ENCODE results near the gene SPNS3.

SPNS3 gene

DNA sequence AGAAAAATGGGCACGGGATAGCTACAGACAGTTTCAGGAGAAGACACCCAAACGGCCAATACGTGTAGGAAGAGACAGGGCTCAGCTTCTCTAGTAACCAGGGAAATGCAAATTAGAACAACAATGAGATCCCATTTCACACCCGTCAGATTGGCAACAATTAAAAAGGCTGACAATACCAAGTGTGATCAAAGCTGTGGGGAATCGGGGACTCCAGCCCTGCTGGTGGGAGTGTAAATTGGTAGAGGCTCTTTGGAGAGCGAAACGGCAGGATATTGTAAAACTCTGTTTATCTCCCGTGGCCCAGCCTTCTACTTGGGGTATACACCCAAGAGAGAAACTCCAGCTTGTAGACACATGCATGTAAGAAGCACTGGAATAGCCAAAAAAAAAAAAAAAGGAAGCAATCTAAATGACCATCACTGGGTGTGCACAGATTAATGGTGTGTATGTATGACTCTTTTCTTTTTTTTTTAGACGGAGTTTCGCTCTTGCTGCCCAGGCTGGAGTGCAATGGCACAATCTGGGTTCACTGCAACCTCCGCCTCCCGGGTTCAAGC lies 93.9 kb downstream of the SPNS3 start:
- Histone ChIP-seq H3K36me3 (ENCODE audit: control insufficient read depth in 2 of 2, insufficient read depth in 2 of 2, low read length in 2 of 2) (no peaks in the 10 kb centered on the region), H3K27me3 (ENCODE audit: control insufficient read depth in 2 of 2, insufficient read depth in 2 of 2, low read length in 2 of 2) (no peaks in the 10 kb centered on the region), H3K4me3 (ENCODE audit: low read length in 2 of 2) (no peak overlapping the region), H3K27ac (ENCODE audit: low read depth in 2 of 2, low read length in 2 of 2) (no peak overlapping the region), H3K9ac (ENCODE audit: low read depth in 1 of 2, low read length in 2 of 2) (no peak overlapping the region), H3K4me1 (ENCODE audit: control insufficient read depth in 2 of 2, insufficient read depth in 2 of 2, low read length in 2 of 2) (no peaks in the 10 kb centered on the region), H3K9me3 (ENCODE audit: control insufficient read depth in 2 of 2, low read length in 2 of 2) (no peaks in the 10 kb centered on the region)

DNA sequence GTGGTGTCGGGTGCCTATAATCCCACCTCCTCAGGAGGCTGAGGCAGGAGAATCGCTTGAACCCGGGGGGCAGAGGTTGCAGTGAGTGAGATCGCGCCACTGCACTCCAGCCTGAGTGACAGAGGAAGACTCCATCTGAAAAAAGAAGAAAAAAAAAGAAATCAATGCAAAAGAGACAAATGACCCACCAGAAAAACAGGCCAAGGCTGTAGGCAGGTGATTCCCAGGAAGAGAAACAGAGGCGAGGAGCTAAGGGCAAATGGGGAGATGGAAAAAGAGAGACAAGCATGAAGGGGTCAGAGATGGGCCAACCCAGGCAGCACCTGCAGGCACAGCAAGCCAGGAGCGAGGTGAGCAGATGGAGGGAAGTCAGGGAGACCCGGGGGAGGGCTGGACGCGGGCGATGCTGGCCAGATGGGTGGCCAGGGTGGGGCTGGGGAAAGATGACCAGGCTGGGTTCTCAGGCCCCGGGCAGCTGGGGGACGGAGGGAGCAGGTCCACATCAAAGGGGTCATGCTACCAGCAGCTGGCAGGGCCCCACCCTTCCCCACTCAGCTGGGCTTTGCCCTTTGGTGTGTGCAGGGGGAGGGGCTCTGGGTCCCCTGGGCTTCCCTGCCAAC lies 95.9 kb downstream of the SPNS3 start:
- H3K36me3 ChIP-seq (ENCODE audit: control insufficient read depth in 2 of 2, insufficient read depth in 2 of 2, low read length in 2 of 2), result no peaks in the 10 kb centered on the region
- H3K9me3 ChIP-seq (ENCODE audit: control insufficient read depth in 2 of 2, low read length in 2 of 2), result no peaks in the 10 kb centered on the region
- no peak overlapping the region for H3K9ac ChIP-seq (ENCODE audit: low read depth in 1 of 2, low read length in 2 of 2)
- H3K4me3 ChIP-seq (ENCODE audit: low read length in 2 of 2), result no peak overlapping the region
- H3K27me3 ChIP-seq (ENCODE audit: control insufficient read depth in 2 of 2, insufficient read depth in 2 of 2, low read length in 2 of 2), result no peaks in the 10 kb centered on the region
- no peak overlapping the region for H3K27ac ChIP-seq (ENCODE audit: low read depth in 2 of 2, low read length in 2 of 2)
- H3K4me1 ChIP-seq (ENCODE audit: control insufficient read depth in 2 of 2, insufficient read depth in 2 of 2, low read length in 2 of 2), result peaks cover 2 to 5% of the 10 kb centered on the region in 2 donors

DNA sequence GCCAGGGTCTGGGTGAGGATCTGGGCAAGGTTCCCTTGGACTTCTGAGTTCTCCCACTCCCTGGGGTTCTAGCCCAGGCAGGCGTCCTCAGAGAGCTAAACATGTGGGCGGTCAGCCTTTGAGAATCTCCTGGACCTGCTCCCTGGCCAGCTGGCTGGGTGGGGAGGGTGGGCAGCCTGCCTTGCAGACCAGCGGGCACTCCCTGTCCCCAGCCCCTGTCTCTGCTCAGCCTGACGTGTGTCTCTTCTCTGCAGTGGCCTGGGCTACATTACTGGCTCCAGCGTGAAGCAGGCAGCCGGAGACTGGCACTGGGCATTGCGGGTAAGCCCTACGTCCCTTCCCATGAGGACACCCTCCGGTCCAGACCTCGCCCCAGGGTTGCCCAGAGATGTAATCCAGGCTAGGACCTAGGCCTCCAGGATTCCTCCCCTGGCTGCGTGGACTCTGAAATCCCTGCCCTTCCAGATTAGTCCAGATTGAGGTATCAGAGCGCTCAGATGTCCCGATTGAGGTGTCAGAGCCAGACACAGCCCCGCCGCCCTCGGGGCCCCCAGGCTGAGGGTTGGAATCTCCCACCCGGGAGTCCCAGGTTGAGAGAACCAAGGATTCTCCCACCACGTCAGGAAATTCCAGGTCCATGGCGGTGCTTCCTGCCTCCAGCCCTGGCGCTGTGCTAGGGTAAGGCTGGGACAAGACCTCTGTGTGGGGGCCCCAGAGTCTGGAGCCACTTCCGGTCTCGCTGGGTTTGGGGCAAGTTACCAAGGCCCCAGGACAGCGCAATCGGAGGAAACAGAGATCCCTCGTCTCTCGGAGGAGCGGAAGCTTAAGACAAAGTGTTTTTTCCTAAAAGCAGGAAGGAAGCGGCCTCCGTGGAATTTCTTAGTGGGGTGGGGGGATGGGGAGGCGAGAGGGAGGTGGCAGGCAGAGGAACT lies 97.3 kb downstream of the SPNS3 start:
- peaks cover 3 to 7% of the 10 kb centered on the region in 2 donors for H3K4me1 ChIP-seq (ENCODE audit: control insufficient read depth in 2 of 2, insufficient read depth in 2 of 2, low read length in 2 of 2)
- H3K4me3 ChIP-seq (ENCODE audit: low read length in 2 of 2), result no peak overlapping the region
- no peak overlapping the region for H3K27ac ChIP-seq (ENCODE audit: low read depth in 2 of 2, low read length in 2 of 2)
- H3K36me3 ChIP-seq (ENCODE audit: control insufficient read depth in 2 of 2, insufficient read depth in 2 of 2, low read length in 2 of 2), result no peaks in the 10 kb centered on the region
- H3K9ac ChIP-seq (ENCODE audit: low read depth in 1 of 2, low read length in 2 of 2), result no peak overlapping the region
- H3K27me3 ChIP-seq (ENCODE audit: control insufficient read depth in 2 of 2, insufficient read depth in 2 of 2, low read length in 2 of 2), result no peaks in the 10 kb centered on the region
- H3K9me3 ChIP-seq (ENCODE audit: control insufficient read depth in 2 of 2, low read length in 2 of 2), result no peaks in the 10 kb centered on the region

DNA sequence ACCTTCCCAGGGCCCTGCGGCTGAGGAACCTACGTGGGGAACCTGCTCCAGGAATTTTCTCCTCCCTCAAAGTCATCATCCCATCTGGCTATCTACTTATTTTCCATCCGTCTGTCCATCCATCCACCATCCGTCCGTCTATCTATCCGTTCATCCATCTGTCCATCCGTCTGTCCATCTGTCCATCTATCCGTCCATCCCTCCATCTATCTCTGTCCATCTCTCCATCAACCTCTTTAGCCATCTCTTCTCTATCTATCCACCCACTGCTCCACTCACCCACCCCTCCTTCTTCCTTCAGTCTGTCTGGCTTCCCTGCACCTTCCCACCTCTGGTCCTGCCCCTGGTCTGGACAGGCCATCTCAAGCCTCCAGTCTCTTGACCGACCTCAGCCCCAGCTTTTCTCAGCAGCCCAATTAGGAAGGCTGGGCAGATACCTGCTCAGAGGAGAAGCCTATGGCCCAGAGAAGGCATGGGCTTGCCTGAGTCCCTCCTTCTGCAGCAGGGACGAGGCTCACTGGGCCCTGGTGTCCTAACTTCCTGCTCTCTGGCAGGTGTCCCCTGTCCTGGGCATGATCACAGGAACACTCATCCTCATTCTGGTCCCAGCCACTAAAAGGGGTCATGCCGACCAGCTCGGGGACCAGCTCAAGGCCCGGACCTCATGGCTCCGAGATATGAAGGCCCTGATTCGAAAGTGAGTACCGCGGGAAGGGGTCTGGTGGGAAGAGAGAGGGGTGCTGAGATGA lies 98.4 kb downstream of the SPNS3 start:
- Histone ChIP-seq H3K9ac (ENCODE audit: low read depth in 1 of 2, low read length in 2 of 2) (no peak overlapping the region), H3K4me1 (ENCODE audit: control insufficient read depth in 2 of 2, insufficient read depth in 2 of 2, low read length in 2 of 2) (peaks cover 7 to 14% of the 10 kb centered on the region in 2 donors), H3K27ac (ENCODE audit: low read depth in 2 of 2, low read length in 2 of 2) (no peak overlapping the region), H3K4me3 (ENCODE audit: low read length in 2 of 2) (no peak overlapping the region), H3K27me3 (ENCODE audit: control insufficient read depth in 2 of 2, insufficient read depth in 2 of 2, low read length in 2 of 2) (no peaks in the 10 kb centered on the region), H3K9me3 (ENCODE audit: control insufficient read depth in 2 of 2, low read length in 2 of 2) (no peaks in the 10 kb centered on the region), H3K36me3 (ENCODE audit: control insufficient read depth in 2 of 2, insufficient read depth in 2 of 2, low read length in 2 of 2) (no peaks in the 10 kb centered on the region)

DNA sequence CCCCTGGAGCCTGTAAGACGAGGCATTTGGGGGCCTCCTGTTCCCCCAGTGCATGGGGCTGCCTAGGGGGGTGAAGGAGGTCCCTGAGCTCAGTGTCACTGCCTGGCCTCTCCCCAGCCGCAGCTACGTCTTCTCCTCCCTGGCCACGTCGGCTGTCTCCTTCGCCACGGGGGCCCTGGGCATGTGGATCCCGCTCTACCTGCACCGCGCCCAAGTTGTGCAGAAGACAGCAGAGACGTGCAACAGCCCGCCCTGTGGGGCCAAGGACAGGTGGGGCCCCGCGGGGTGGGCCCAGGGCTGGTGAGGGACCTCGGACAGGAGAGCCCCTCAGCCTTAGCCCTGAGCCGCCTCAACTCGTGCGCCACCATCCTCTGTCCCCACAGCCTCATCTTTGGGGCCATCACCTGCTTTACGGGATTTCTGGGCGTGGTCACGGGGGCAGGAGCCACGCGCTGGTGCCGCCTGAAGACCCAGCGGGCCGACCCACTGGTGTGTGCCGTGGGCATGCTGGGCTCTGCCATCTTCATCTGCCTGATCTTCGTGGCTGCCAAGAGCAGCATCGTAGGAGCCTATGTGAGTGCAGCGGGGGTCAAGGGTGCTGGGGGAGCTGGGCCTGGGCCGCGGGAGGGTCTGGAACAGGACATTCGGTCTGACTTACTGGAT lies 99.3 kb downstream of the SPNS3 start:
- H3K4me1 ChIP-seq (ENCODE audit: control insufficient read depth in 2 of 2, insufficient read depth in 2 of 2, low read length in 2 of 2), result peaks cover 7 to 14% of the 10 kb centered on the region in 2 donors
- H3K36me3 ChIP-seq (ENCODE audit: control insufficient read depth in 2 of 2, insufficient read depth in 2 of 2, low read length in 2 of 2), result peaks cover 0 to 3% of the 10 kb centered on the region in 2 donors

DNA sequence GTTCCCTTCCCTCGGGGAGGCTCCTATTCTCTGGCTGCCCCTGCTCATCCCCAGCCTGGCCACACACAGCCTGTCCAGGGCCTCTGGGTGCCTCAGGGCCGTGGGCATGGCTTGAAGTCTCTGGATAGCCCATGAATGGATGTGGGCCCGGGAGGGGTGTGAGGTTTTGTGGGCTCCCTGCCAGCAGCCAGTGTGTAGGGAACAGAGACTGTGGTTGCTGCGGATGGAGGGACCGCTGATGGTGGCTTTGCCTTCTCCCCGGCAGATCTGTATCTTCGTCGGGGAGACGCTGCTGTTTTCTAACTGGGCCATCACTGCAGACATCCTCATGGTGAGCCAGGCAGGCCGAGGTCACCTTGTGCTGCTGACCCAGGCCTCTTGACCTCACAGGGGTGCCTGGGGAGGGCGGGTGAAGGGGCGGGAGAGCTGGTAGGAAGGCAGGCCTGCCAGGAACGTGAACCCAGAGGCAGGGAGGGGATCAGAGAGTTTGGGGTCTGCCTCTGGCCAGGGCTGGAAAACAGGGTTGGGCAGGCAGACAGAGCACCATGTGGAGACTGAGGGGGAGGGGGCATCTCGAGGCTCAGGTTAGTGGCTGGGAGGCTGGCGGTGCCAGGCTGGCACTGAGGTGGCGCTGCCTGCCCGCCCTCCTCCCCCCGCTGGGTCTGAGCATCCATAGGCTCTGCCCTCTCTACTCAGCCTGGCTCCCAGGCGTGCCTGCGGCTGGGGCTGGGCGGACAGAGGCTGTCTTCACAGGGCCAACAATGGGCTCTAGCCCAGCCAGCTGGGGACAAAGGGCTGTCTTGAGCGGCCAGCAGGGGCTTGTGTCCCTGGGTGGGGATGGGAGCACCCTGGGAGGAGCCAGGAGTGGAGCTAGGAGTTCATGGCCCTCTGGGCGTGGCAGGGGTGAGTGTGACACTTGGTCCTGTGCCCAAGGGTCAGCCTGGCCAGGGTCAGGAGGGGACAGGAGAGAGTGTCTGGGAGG lies 100.1 kb downstream of the SPNS3 start:
- Histone ChIP-seq H3K9me3 (ENCODE audit: control insufficient read depth in 2 of 2, low read length in 2 of 2) (no peaks in the 10 kb centered on the region), H3K4me1 (ENCODE audit: control insufficient read depth in 2 of 2, insufficient read depth in 2 of 2, low read length in 2 of 2) (peaks cover 7 to 14% of the 10 kb centered on the region in 2 donors), H3K27me3 (ENCODE audit: control insufficient read depth in 2 of 2, insufficient read depth in 2 of 2, low read length in 2 of 2) (no peaks in the 10 kb centered on the region), H3K27ac (ENCODE audit: low read depth in 2 of 2, low read length in 2 of 2) (peak overlapping the region in 1 of 2 donors; percentile 23), H3K4me3 (ENCODE audit: low read length in 2 of 2) (peak overlapping the region in 1 of 2 donors; percentile 13), H3K36me3 (ENCODE audit: control insufficient read depth in 2 of 2, insufficient read depth in 2 of 2, low read length in 2 of 2) (peaks cover 0 to 3% of the 10 kb centered on the region in 2 donors), H3K9ac (ENCODE audit: low read depth in 1 of 2, low read length in 2 of 2) (no peak overlapping the region)

More for the DNA sequence above, 99.3 kb downstream of the SPNS3 start:
- peak overlapping the region in 1 of 2 donors; percentile 4 for H3K27ac ChIP-seq (ENCODE audit: low read depth in 2 of 2, low read length in 2 of 2)
- no peak overlapping the region for H3K9ac ChIP-seq (ENCODE audit: low read depth in 1 of 2, low read length in 2 of 2)
- H3K9me3 ChIP-seq (ENCODE audit: control insufficient read depth in 2 of 2, low read length in 2 of 2), result no peaks in the 10 kb centered on the region
- H3K4me3 ChIP-seq (ENCODE audit: low read length in 2 of 2), result no peak overlapping the region
- H3K27me3 ChIP-seq (ENCODE audit: control insufficient read depth in 2 of 2, insufficient read depth in 2 of 2, low read length in 2 of 2), result no peaks in the 10 kb centered on the region

DNA sequence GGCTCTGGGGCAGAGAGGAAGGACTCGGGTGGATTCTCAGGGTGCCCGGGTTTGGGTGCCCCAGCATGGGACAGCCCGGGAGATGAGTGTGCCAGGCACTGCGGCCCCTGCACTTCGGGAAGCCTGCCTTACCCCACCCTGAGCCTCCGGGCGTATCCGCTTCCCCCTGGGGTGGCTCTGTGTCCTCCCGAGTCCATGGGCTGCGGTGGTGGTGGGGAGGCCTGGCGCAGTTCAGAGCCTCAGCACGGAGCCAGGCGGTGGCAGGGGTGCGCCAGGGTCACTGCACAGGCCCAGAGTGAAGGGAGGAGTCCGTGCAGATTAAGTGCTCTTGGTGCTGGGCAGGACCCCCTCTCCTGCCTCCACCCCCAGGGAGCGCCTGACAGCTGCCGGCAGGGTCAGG lies 100.8 kb downstream of the SPNS3 start:
- H3K36me3 ChIP-seq (ENCODE audit: control insufficient read depth in 2 of 2, insufficient read depth in 2 of 2, low read length in 2 of 2), result peaks cover 0 to 3% of the 10 kb centered on the region in 2 donors
- no peaks in the 10 kb centered on the region for H3K9me3 ChIP-seq (ENCODE audit: control insufficient read depth in 2 of 2, low read length in 2 of 2)
- peaks cover 7 to 14% of the 10 kb centered on the region in 2 donors for H3K4me1 ChIP-seq (ENCODE audit: control insufficient read depth in 2 of 2, insufficient read depth in 2 of 2, low read length in 2 of 2)
- no peak overlapping the region for H3K4me3 ChIP-seq (ENCODE audit: low read length in 2 of 2)
- H3K27me3 ChIP-seq (ENCODE audit: control insufficient read depth in 2 of 2, insufficient read depth in 2 of 2, low read length in 2 of 2), result no peaks in the 10 kb centered on the region
- H3K27ac ChIP-seq (ENCODE audit: low read depth in 2 of 2, low read length in 2 of 2), result peak overlapping the region in 1 of 2 donors; percentile 23
- H3K9ac ChIP-seq (ENCODE audit: low read depth in 1 of 2, low read length in 2 of 2), result no peak overlapping the region

DNA sequence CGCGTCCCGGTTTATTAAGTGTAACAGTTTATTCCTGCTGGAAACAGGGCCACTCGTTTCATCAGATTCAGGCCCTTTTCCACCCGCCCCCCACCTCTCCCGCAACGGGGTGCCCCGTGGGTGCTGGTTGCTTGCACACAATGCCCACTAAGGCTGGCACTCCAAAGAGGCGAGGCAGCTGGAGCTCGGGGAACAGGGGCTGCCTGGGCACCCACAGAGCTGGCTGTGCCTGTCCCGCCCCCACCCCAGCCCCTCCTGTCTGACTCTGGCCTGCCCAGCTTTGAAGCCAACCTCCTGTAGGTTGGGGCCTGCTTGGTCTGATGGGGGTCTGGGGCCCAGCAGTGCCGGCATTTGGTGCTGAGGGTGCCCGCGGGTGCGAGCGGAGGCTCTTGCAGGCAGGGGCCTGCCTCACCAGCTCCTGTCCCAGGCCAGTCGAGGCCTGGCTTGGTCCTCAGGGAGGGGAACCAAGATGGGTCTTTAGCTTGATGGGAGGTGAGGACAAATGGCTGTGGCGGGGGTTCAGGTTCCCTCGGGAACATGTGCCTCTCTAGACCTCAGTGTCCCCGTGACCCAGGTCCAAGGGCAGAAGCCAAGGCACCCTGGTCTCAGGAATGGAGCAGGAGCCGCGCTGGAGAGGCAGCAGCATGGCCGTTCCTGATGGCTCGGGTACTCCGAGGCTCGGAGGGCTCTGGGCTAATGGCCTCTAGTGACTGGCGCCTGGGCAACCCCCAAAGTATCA lies 101.4 kb downstream of the SPNS3 start:
- Histone ChIP-seq H3K27ac (ENCODE audit: low read depth in 2 of 2, low read length in 2 of 2) (no peak overlapping the region), H3K4me3 (ENCODE audit: low read length in 2 of 2) (no peak overlapping the region), H3K27me3 (ENCODE audit: control insufficient read depth in 2 of 2, insufficient read depth in 2 of 2, low read length in 2 of 2) (no peaks in the 10 kb centered on the region), H3K36me3 (ENCODE audit: control insufficient read depth in 2 of 2, insufficient read depth in 2 of 2, low read length in 2 of 2) (peaks cover 0 to 9% of the 10 kb centered on the region in 2 donors), H3K9ac (ENCODE audit: low read depth in 1 of 2, low read length in 2 of 2) (no peak overlapping the region), H3K9me3 (ENCODE audit: control insufficient read depth in 2 of 2, low read length in 2 of 2) (no peaks in the 10 kb centered on the region), H3K4me1 (ENCODE audit: control insufficient read depth in 2 of 2, insufficient read depth in 2 of 2, low read length in 2 of 2) (peaks cover 7 to 14% of the 10 kb centered on the region in 2 donors)

Measured in mucosa of rectum (tissue), 2 donors.